Measurements from ENCODE around the gene CPHXL.

CPHXL gene

GRCh38 chr16:75703306-75703705 is 23.0 kb downstream of the CPHXL start:
- in situ Hi-C loops (cut with MboI; ENCODE audit: low sequenced_read_pairs) = no loop called here

- in situ Hi-C loops (cut with MboI; ENCODE audit: low sequenced_read_pairs) = no loop called here
These were observed 24.0 kb downstream of the CPHXL start for GRCh38 chr16:75702242-75702641.

- in situ Hi-C loops (cut with MboI; ENCODE audit: low sequenced_read_pairs) = no loop called here
These were observed 24.9 kb downstream of the CPHXL start, which contains the start of gene DUXB for GRCh38 chr16:75701361-75701760. DUXB (minus strand) TSS chr16:75701461; CDS start chr16:75701418, 43 bp downstream.

GRCh38 chr16:75697571-75697970 is 28.7 kb downstream of the CPHXL start:
- in situ Hi-C loops (cut with MboI; ENCODE audit: low sequenced_read_pairs) = no loop called here

GRCh38 chr16:75695708-75696107 is 30.6 kb downstream of the CPHXL start:
- in situ Hi-C loops (cut with MboI; ENCODE audit: low sequenced_read_pairs) = no loop called here

- in situ Hi-C loops (cut with MboI; ENCODE audit: low sequenced_read_pairs) = no loop called here
These were observed 38.9 kb downstream of the CPHXL start for GRCh38 chr16:75687361-75687760.

GRCh38 chr16:75682308-75682707 is 44.0 kb downstream of the CPHXL start:
- in situ Hi-C loops (cut with MboI; ENCODE audit: low sequenced_read_pairs) = no loop called here

- in situ Hi-C loops (cut with MboI; ENCODE audit: low sequenced_read_pairs) = no loop called here
These were observed 46.9 kb downstream of the CPHXL start for GRCh38 chr16:75679366-75679765.

GRCh38 chr16:75676909-75677308 is 49.4 kb downstream of the CPHXL start, which contains the start of gene CPHXL2:
CPHXL2 (minus strand) TSS chr16:75677009; CDS start chr16:75676999, 10 bp downstream.
- in situ Hi-C loops (cut with MboI; ENCODE audit: low sequenced_read_pairs) = no loop called here

GRCh38 chr16:75667503-75667902 is 58.8 kb downstream of the CPHXL start:
- in situ Hi-C loops (cut with MboI; ENCODE audit: low sequenced_read_pairs) = no loop called here
